HCT116 (cell line): Measurements from ENCODE around the gene ANTXRL. TPM values are rescaled to one million over a fixed set of nuclear protein-coding genes. Genes with fewer than 3 reads are reported as not detected.

Experiments used
- ATAC-seq: fragments of 200-7000 bp; cut with Tn5 transposase; 2 replicates; pipeline ENCODE4 v1.9.1; 2020; ENCODE audit warnings: mild to moderate bottlenecking, moderate library complexity
- BruUV-seq: library from RNA; stranded (reverse); fragments of 400-500 nt; replicated peaks from 2 replicates; lab custom pipeline; 2021; lab: Mats Ljungman, UMichigan
- CTCF ChIA-PET: fragments of 300-600 bp; sonication (Branson Sonifier 250); formaldehyde crosslinking; loops from one replicate; lab custom pipeline; 2021; ENCODE audit warnings: antibody characterized with exemption; lab: Charles Lee
- POLR2A ChIA-PET: fragments of 300-600, 350-600 bp; sonication (Branson Sonifier 250); formaldehyde crosslinking; loops from one replicate; lab custom pipeline; 2021; ENCODE audit warnings: antibody characterized with exemption; lab: Charles Lee
- RAD21 ChIA-PET, 2 experiments: fragments of 300-600 bp; sonication (Branson Sonifier 250); formaldehyde crosslinking; loops; one replicate each; lab custom pipeline; 2023; ENCODE audit warnings: low total read pairs in 2 of 2; ENCODE audit not compliant: uncharacterized antibody in 2 of 2, unreplicated experiment in 2 of 2, low non-redundant PET in 1 of 2; lab: Charles Lee
- DNase-seq: peaks from one replicate; pipeline ENCODE4 v3.0.0-alpha.2; 2010; ENCODE audit warnings: low read depth, low spot score
- H2AFZ ChIP-seq: fragments of 200-600 bp; shearing (Covaris generic), sonication (generic); 2 replicates; pipeline ENCODE4 v1.6.1; 2017; ENCODE audit warnings: low read depth, mixed run types, mixed read lengths, antibody characterized with exemption, low read length; ENCODE audit not compliant: poor library complexity, severe bottlenecking
- H3K27ac ChIP-seq: 2 replicates; pipeline ENCODE4 v1.5.1; 2012; ENCODE audit warnings: low read depth, low read length
- H3K27me3 ChIP-seq: fragments of 200-600 bp; sonication (generic); 2 replicates; pipeline ENCODE4 v1.6.1; 2016; ENCODE audit warnings: mixed run types, low read length, mixed read lengths; ENCODE audit not compliant: insufficient read depth
- H3K36me3 ChIP-seq, 2 experiments: fragments of 200-500 bp in 1 of 2; fragments of 200-600 bp in 1 of 2; sonication (Bioruptor generic) in 1 of 2; sonication (generic) in 1 of 2; 2 replicates each; pipeline versions ENCODE4 v1.5.1 to v1.6.1; 2014 to 2016; ENCODE audit warnings: low read length in 2 of 2, inconsistent platforms in 1 of 2, mixed read lengths in 1 of 2, mixed run types in 1 of 2; ENCODE audit not compliant: insufficient read depth in 2 of 2, control insufficient read depth in 1 of 2
- H3K4me1 ChIP-seq, 2 experiments: fragments of 200-600 bp in 1 of 2; sonication (generic) in 1 of 2; 2 replicates each; pipeline versions ENCODE4 v1.5.1 to v1.6.1; 2012 to 2017; ENCODE audit warnings: low read length in 2 of 2, inconsistent platforms in 1 of 2, mild to moderate bottlenecking in 1 of 2, mixed read lengths in 1 of 2, mixed run types in 1 of 2, moderate library complexity in 1 of 2; ENCODE audit not compliant: insufficient read depth in 2 of 2, control insufficient read depth in 1 of 2
- H3K4me2 ChIP-seq: fragments of 200-600 bp; sonication (generic); 2 replicates; pipeline ENCODE4 v1.6.1; 2017; ENCODE audit warnings: mixed run types, low read length, mixed read lengths
- H3K4me3 ChIP-seq, 2 experiments: fragments of 200-600 bp in 1 of 2; sonication (generic) in 1 of 2; replicated peaks in 1 of 2; 2 replicates each; pipeline ENCODE4 v1.5.1; 2011 to 2016; ENCODE audit warnings: low read length in 2 of 2, control low read depth in 1 of 2, low read depth in 1 of 2, mild to moderate bottlenecking in 1 of 2, mixed read lengths in 1 of 2, mixed run types in 1 of 2
- H3K79me2 ChIP-seq: fragments of 200-600 bp; sonication (generic); 2 replicates; pipeline ENCODE4 v1.6.1; 2017; ENCODE audit warnings: mild to moderate bottlenecking, mixed run types, low read length, moderate library complexity, mixed read lengths; ENCODE audit not compliant: insufficient read depth
- H3K9ac ChIP-seq: fragments of 200-600 bp; sonication (generic); 2 replicates; pipeline ENCODE4 v1.6.1; 2016; ENCODE audit warnings: low read length, mixed read lengths
- H3K9me2 ChIP-seq: fragments of 200-600 bp; sonication (generic), shearing (Covaris generic); 2 replicates; pipeline ENCODE4 v1.6.1; 2017; ENCODE audit warnings: mixed run types, mild to moderate bottlenecking, moderate library complexity; ENCODE audit not compliant: insufficient read depth
- H3K9me3 ChIP-seq, 2 experiments: fragments of 200-500 bp in 1 of 2; fragments of 200-600 bp in 1 of 2; sonication (Bioruptor generic) in 1 of 2; sonication (generic) in 1 of 2; 2 replicates each; pipeline ENCODE4 v1.6.1; 2014 to 2017; ENCODE audit warnings: low read length in 2 of 2, mixed read lengths in 2 of 2, inconsistent platforms in 1 of 2, low read depth in 1 of 2, mild to moderate bottlenecking in 1 of 2, mixed run types in 1 of 2, moderate library complexity in 1 of 2; ENCODE audit not compliant: control insufficient read depth in 1 of 2, insufficient read depth in 1 of 2
- H4K20me1 ChIP-seq: fragments of 200-600 bp; sonication (generic), shearing (Covaris generic); 2 replicates; pipeline ENCODE4 v1.6.1; 2017; ENCODE audit warnings: mixed run types, mild to moderate bottlenecking, moderate library complexity; ENCODE audit not compliant: insufficient read depth
- EGR1 ChIP-seq: IDR thresholded peaks from 2 replicates; pipeline ENCODE4 v1.6.1; 2012; ENCODE audit warnings: low read depth
- ELF1 ChIP-seq: IDR thresholded peaks from 2 replicates; pipeline ENCODE4 v1.6.1; 2012; ENCODE audit warnings: low read depth, borderline replicate concordance
- EZH2 ChIP-seq: fragments of 200-600 bp; sonication (generic); IDR thresholded peaks from 2 replicates; pipeline ENCODE4 v1.6.1; 2017; ENCODE audit warnings: antibody characterized with exemption, mixed run types
- EZH2phosphoT487 ChIP-seq: fragments of 200-600 bp; IDR thresholded peaks from 2 replicates; pipeline ENCODE4 v1.6.1; 2018; ENCODE audit warnings: antibody characterized with exemption, borderline replicate concordance
- FOSL1 ChIP-seq: IDR thresholded peaks from 2 replicates; pipeline ENCODE4 v1.6.1; 2012; ENCODE audit warnings: low read depth
- JUND ChIP-seq: IDR thresholded peaks from 2 replicates; pipeline ENCODE4 v1.6.1; 2012
- POLR2A ChIP-seq: IDR thresholded peaks from 2 replicates; pipeline ENCODE4 v1.7.0; 2011; ENCODE audit warnings: borderline replicate concordance; ENCODE audit not compliant: insufficient read depth, insufficient read length; ENCODE audit errors: extremely low read depth
- POLR2AphosphoS5 ChIP-seq: IDR thresholded peaks from 2 replicates; pipeline ENCODE4 v1.6.1; 2011; ENCODE audit warnings: mild to moderate bottlenecking, low read depth, low read length, moderate library complexity
- SIN3A ChIP-seq: IDR thresholded peaks from 2 replicates; pipeline ENCODE4 v1.6.1; 2012; ENCODE audit warnings: low read depth
- SP1 ChIP-seq: IDR thresholded peaks from 2 replicates; pipeline ENCODE4 v1.6.1; 2012; ENCODE audit warnings: low read depth
- TCF7L2 ChIP-seq: IDR thresholded peaks from 2 replicates; pipeline ENCODE4 v1.7.0; 2011; ENCODE audit warnings: borderline replicate concordance, inconsistent platforms; ENCODE audit not compliant: insufficient read depth, insufficient read length; ENCODE audit errors: extremely low read depth
- YY1 ChIP-seq: IDR thresholded peaks from 2 replicates; pipeline ENCODE4 v1.6.1; 2011; ENCODE audit warnings: low read length, low read depth, moderate library complexity, mild to moderate bottlenecking; ENCODE audit not compliant: insufficient replicate concordance; ENCODE audit errors: extremely low read depth
- ZFX ChIP-seq: fragments of 450-650 bp; IDR thresholded peaks from 2 replicates; pipeline ENCODE4 v1.6.1; 2017
- intact Hi-C: fragments of 100-400 bp; cut with micrococcal nuclease; formaldehyde crosslinking; loops from 2 replicates; pipeline ENCODE4 v1.10.0; 2022
- total RNA-seq: library from RNA; stranded (reverse); gene quantifications from one replicate; pipeline ENCODE4 v1.2.1, GENCODE V29; 2021; ENCODE audit not compliant: unreplicated experiment
- TF ChIP-seq, protein P1 (sequence below): IDR thresholded peaks from 2 replicates; pipeline ENCODE4 v1.6.1; 2012; ENCODE audit warnings: low read depth
- TF ChIP-seq, protein P2 (sequence below): IDR thresholded peaks from 2 replicates; pipeline ENCODE4 v1.6.1; 2011; ENCODE audit warnings: mild to moderate bottlenecking, low read length, moderate library complexity; ENCODE audit not compliant: insufficient replicate concordance; ENCODE audit errors: extremely low read depth
- TF ChIP-seq, protein P3 (sequence below): IDR thresholded peaks from 2 replicates; pipeline ENCODE4 v1.6.1; 2012

Gene ANTXRL
- total RNA-seq, 1 experiment from 2014 or later = not detected

DNA sequence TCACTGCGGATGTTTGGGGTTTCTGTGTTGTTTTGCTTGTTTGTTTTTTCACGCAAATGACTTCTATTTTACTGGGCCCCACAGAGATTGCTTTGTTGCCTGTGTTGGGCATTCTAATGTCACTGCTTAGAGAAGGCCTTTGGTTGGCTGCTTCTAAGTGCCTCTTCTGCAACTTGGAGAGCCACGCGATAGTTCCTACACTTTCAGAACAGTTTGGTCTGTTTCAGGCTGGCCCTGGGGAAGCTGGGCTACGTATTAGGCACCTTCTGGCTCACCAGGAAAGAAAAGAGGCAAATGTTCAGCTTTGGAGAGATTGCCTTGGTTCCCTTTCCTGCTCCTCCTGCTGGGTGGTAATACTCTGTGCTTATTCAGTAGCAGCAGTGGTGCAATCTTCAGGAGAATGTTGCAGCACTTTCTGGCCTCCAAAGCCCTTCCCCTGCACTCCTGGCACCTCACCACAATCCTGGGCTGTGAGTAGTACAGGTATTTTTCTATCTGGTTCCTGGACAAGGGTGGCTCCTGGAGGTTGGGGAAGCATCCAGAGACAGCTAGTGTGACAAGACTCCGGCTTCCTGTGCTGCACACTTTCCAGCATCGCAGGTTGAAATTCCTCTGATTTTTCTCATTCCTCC lies 1.2 kb downstream of the ANTXRL start:
- ATAC-seq (no peak), DNase-seq (no peak)
- H3K79me2 ChIP-seq = no peaks in the 10 kb centered on the region
- H3K4me1 ChIP-seq = peaks cover 10 to 28% of the 10 kb centered on the region in 2 experiments; a peak in 3 of 4 replicates
- no TSS peak for BruUV-seq
- no peaks in the 10 kb centered on the region for H4K20me1 ChIP-seq
- intact Hi-C loops = no loop called here
- H3K9me2 ChIP-seq = no peaks in the 10 kb centered on the region
- no peak overlapping the region for H2AFZ ChIP-seq
- no peaks in the 10 kb centered on the region for H3K9me3 ChIP-seq
- no peak overlapping the region for H3K4me3 ChIP-seq
- H3K4me2 ChIP-seq = no peak overlapping the region
- no peaks in the 10 kb centered on the region for H3K36me3 ChIP-seq
- POLR2A ChIA-PET = no interaction called here
- no peaks in the 10 kb centered on the region for H3K27me3 ChIP-seq
- no peak overlapping the region for H3K27ac ChIP-seq
- RAD21 ChIA-PET = no interaction called here
- no peak overlapping the region for H3K9ac ChIP-seq
- TF ChIP-seq ELF1 (no peak), POLR2A (no peak), FOSL1 (no peak), EZH2 (no peak), JUND (no peak), YY1 (no peak), SIN3A (no peak), EZH2phosphoT487 (no peak), TCF7L2 (no peak), SP1 (no peak), EGR1 (no peak), ZFX (no peak), POLR2AphosphoS5 (no peak)
- TF ChIP-seq, protein P1, sequence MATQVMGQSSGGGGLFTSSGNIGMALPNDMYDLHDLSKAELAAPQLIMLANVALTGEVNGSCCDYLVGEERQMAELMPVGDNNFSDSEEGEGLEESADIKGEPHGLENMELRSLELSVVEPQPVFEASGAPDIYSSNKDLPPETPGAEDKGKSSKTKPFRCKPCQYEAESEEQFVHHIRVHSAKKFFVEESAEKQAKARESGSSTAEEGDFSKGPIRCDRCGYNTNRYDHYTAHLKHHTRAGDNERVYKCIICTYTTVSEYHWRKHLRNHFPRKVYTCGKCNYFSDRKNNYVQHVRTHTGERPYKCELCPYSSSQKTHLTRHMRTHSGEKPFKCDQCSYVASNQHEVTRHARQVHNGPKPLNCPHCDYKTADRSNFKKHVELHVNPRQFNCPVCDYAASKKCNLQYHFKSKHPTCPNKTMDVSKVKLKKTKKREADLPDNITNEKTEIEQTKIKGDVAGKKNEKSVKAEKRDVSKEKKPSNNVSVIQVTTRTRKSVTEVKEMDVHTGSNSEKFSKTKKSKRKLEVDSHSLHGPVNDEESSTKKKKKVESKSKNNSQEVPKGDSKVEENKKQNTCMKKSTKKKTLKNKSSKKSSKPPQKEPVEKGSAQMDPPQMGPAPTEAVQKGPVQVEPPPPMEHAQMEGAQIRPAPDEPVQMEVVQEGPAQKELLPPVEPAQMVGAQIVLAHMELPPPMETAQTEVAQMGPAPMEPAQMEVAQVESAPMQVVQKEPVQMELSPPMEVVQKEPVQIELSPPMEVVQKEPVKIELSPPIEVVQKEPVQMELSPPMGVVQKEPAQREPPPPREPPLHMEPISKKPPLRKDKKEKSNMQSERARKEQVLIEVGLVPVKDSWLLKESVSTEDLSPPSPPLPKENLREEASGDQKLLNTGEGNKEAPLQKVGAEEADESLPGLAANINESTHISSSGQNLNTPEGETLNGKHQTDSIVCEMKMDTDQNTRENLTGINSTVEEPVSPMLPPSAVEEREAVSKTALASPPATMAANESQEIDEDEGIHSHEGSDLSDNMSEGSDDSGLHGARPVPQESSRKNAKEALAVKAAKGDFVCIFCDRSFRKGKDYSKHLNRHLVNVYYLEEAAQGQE = no peak
- TF ChIP-seq, protein P2, sequence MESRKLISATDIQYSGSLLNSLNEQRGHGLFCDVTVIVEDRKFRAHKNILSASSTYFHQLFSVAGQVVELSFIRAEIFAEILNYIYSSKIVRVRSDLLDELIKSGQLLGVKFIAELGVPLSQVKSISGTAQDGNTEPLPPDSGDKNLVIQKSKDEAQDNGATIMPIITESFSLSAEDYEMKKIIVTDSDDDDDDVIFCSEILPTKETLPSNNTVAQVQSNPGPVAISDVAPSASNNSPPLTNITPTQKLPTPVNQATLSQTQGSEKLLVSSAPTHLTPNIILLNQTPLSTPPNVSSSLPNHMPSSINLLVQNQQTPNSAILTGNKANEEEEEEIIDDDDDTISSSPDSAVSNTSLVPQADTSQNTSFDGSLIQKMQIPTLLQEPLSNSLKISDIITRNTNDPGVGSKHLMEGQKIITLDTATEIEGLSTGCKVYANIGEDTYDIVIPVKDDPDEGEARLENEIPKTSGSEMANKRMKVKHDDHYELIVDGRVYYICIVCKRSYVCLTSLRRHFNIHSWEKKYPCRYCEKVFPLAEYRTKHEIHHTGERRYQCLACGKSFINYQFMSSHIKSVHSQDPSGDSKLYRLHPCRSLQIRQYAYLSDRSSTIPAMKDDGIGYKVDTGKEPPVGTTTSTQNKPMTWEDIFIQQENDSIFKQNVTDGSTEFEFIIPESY = no peak
- TF ChIP-seq, protein P3, sequence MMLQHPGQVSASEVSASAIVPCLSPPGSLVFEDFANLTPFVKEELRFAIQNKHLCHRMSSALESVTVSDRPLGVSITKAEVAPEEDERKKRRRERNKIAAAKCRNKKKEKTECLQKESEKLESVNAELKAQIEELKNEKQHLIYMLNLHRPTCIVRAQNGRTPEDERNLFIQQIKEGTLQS = no peak
- CTCF ChIA-PET = no interaction called here
